GM18519 (cell line): ENCODE results near the gene TRIM66.

Experiments used
- ATAC-seq: cut with Tn5 transposase; IDR thresholded peaks from one replicate; pipeline ENCODE4 v1.9.1; 2021; ENCODE audit warnings: mild to moderate bottlenecking, moderate library complexity; ENCODE audit not compliant: unreplicated experiment, low FRiP score

Gene TRIM66

DNA sequence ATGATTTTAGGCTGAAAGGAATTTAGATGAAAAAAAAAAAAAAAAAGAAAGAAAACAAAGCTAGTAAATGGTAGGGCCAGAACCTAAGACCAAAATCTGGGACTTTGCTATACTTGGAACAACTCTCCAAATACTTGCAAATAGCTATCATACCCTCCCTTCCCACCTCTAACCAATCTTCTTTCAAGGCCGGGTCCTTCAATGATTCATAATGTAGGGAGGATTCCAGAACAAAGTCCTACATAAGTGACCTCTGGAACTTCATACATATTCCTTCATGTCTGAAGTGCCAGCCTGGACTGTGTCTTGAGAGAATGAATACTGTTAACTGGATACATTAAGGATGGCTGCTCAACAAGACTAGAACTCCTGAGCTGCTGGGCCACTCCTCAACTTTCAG lies 98.4 kb downstream of the TRIM66 start:
- ATAC-seq = no peak

DNA sequence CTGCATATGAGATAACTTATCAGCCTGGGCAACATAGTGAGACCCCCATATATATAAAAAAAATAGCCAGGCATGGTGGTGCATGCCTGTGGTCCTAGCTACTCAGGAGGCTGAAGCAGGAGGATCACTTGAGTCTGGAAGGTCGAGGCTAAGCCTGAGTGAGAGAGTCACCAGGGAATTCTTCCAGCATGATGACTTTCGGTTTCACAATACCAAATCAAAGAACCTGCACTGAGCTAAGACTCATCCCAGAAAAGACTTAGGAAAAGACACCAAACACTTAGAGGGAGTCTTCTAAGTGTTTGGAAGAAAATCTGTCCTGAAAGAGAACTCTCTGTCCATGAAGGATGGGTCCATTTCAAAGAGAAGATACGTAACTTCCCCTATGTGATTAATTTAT lies 101.2 kb downstream of the TRIM66 start:
- ATAC-seq = no peak

DNA sequence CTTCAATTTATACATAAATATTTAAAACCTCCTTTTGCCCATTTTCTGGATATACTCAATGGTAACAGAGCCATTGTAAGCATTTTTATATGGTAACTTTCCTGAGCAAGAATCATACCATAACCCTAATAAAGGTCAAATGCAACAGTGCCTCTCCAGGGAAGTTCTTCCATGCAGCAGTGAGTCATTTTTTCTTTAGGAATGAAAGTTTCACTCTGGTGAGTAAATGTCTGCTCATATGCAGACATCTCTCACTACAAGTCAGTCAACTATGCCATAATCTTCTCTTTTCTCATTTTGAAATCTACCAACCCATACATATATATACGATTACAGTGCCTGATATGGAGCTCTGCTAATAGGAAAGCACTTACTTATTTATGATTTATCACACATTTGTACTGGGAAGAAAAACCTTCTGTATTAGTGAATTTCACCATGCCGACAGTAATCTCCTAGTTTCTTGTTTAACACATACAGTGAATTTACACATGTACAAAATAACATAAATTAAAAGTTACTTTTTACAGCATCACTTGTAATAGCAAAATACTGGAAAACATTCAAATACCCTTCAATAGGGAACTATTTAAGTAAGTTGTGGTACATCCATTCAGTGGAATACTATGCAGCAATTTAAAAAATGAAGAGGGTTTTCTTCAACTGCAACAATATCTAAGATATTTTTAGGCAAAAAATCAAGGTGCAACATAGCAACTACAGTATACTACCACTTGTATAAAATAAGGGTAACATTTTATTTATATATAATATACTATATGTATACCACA lies 104.5 kb downstream of the TRIM66 start:
- ATAC-seq = no peak

DNA sequence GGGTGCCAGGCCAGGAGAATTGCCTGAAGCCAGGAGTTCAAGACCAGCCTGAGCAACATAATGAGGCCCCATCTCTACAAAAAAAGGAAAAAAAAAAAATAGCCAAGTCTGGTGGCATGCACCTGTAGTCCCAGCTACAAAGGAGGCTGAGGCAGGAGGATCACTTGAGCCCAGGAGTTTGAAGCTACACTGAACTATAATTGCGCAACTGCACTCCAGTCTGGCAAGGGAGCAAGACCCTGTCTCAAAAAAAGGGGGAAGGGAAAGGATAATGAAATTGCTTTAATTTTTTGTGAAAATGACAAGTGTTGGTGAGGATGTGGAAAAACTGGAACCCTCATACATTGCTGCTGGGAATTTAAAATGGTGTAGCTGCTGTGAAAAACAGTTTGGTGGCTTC lies 107.7 kb downstream of the TRIM66 start:
- no peak for ATAC-seq

DNA sequence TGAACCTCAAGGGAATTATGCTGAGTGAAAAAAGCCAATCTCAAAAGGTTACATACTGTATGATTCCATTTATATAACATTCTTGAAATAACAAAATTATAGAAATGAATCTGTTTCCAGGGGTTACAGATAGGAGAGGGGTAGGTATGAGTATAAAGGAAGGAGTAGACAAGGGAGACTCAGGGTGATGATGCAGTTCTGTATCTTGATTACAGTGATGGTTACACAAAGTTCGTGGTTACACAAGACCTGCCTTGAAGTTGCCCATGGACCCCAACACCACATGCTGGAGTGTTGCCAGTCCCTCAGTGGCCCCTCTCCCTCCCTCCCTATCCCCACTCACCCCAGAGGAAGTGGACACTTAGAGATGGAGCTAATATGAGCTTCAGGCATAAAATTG lies 108.7 kb downstream of the TRIM66 start:
- ATAC-seq = no peak

DNA sequence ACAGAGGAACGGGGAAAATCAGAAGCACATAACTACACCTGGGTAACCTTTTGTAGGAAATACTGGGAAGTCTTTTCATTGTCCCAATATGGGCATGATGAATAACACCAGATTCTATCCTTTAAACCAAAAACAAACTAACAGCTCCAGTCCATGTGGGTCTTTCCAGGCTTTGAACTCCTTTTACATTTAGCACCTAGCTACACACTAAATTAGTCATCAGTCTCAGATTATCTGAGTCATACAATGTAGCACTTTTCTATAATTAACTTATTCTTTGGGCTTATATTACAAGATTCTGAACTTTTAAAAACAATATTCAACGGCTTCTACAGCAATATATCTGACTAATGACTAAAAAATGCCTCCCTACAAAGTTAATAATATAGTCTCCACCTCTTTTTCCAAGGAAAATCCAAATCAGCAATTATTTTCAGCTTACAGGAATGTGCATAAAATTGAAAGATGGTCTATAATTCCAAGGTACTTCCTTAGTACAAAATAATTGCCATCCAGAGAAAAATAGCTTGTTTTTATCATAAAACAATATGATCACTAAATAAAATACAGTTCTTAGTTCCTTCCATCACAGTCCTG lies 114.8 kb downstream of the TRIM66 start:
- peak; percentile 50 for ATAC-seq

DNA sequence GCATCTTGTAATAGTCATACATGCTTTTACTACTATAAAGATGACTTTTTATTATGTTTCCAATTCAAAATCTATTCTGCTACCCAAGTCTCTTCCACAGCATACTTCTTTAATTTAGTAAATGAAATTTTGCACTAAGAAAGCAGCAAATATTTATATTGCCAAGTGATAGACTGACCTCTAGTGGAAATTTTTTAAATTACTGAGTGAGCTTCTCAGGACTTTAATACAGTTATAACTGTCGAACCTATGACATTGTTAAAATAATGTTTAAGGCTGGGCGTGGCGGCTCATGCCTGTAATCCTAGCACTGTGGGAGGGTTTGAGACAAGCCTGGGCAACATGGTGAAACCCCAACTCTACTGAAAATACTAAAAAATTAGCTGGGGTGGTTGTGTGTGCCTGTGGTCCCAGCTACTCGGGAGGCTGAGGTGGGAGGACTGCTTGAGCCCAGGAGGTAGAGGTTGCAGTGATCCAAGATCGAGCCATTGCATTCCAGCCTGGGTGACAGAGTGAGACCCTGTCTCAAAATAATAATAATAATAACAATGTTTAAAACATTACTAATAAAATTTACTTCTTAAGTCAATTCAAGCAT lies 115.8 kb downstream of the TRIM66 start:
- ATAC-seq = no peak

DNA sequence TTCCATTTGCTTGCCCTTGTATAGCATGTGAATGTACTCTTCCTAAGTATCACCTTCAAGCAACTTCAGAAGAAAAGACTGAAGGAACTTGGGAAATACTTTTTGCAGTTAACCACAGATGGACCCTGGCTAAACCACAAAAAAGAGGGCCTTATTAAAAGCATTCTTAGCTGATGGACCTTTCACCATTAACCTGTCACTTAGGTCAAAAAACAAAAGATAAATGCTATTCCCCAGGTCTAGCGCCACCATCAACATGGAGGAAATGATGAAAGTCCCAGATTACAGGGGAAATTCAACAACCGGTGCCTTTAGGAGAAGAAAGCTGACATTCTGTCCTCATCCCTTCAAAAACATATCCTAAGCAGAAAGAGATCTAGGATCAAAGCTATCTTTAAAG lies 117.9 kb downstream of the TRIM66 start:
- ATAC-seq = no peak
